Measurements from ENCODE around the gene TRAF6.
"Not testable (repeated sequence)": the region's sequence is repeated elsewhere in the genome, so short reads cannot be mapped to it uniquely, and the experiment has no call there.

The TRAF6 gene

DNA sequence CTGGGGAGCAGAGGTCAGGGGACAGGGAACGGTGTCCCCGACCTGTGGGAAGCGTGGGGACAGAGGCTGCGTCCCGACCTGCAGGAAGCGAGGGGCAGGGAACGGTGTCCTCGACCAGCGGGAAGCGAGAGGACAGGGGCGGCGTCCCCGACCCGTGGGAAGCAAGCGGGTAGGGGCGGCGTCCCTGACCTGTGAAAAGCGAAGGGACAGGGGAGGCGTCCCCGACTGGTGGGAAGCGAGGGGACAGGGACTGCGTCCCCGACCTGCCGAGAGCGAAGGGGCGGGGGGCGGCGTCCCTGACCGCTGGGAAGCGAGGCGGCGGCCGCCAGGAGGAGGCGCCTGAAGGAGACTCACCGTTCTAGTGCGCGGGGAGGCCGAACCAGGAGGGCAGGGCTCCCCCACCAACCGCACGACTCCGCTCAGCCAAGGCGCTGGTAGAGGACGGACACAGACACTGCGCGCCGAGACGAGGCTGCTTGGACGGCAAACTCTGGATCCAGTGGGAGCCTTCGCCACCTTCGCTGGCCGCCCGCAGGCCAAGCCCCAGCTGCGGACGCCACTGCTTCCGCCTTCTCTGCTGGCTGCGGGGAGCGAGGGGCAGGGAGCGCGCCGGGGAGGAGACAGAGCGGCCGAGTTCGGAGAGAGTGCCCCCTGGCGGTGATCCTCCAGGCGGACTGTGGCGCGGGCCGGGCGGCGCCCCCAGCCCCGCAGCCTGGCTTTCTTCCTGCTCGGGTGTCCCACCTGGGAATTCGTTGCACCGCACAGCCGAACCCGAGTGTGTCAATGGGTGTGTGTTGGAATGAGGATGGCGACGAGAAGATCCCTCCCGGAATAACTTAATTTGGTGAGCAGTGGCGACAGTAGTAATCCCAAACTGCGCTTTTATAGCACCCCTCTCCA lies at the start of gene TRAF6:
Gene TRAF6, minus strand, starts transcription at position 579 of the 900 bp plus-strand sequence. CDS start 8,757 bp downstream, outside the sequence.
- peak; percentile 45 to 77 for DNase-seq

DNA sequence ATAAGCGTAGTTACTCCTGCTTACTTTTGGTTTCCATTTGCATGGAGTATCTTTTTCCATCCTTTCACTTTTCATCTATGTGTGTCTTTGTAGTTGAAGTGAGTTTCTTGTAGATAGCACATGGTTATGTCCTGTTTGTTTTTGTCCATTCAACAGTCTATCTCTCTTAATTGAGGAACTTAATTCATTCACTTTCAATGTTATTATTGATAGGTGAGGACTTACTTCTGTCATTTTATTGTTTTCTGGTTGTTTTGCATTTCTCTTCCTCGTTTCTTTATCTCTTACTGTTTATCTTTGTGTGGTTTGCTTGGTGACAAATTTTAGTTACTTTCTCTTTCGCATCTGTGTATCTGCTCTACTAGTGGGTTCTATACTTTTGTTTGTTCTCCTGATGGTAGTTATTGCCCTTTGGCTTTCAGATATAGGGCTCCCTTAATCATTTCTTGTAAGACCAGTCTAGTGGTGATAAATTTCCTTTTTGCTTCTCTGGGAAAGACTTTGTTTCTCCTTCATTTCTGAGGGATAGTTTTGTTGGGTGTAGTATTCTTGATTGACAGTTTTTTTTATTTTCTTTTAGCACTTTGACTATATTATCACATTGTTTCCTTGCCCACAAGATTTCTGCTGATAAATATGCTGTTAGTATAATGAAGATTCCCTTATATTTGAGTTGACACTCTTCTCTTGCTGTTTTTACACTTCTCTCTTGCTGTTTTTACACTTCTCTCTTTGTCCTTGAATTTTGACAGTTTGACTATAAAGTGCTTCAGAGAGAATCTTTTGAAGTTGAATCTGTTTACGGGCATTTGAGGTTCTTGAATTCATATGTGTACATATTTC lies 48.7 kb upstream of the TRAF6 start:
- DNase-seq, result no peak

GRCh38 chr11:36557991-36558390 lies 47.9 kb upstream of the TRAF6 start:
- no peak for DNase-seq

DNA sequence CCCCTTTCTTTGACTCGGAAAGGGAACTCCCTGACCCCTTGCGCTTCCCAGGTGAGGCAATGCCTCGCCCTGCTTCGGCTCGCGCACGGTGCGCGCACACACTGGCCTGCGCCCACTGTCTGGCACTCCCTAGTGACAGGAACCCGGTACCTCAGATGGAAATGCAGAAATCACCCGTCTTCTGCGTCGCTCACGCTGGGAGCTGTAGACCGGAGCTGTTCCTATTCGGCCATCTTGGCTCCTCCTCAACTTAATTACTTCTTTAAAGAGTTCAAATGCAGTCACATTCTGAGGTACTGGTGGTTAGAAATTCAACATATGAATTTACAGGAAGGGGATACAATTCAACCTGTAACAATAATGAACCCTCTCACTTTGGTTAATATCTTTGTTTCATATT lies 47.3 kb upstream of the TRAF6 start:
- not testable (repeated sequence) for DNase-seq

DNA sequence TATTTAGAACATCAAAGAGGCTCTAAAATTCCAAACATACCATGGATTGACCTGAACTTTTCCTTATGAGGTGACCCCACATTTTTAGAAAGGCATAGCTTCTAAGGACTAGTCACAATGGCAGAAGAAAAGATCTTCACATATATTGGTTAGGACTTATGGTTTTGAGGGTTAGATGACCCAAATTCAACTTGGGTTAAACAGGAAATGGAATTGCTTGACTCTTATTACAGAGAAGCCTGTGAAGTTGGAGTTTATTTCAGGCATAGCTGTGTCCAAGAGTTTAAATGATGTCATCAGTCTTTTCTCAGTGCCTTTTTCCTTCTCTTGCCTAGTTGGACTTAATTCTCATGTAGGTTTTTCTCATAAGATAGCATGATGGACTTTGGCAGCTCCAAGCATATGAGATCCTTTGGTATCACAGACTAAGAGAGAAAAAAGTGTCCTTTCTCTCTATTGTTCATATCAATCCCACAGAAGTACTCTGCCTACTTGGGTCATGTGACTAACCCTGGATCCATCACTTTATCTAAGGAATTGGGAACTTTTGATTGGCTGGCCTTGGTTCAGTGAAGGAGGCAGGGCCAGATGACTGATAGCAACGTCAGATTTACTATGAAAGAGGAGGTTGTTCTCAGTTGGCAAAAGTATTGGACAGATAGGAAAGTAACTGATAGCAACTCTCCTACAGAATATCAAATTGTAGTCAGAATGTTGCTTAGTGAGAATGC lies 40.5 kb upstream of the TRAF6 start:
- no peak for DNase-seq

GRCh38 chr11:36540998-36541397 lies 30.9 kb upstream of the TRAF6 start:
- peak in 1 of 2 experiments; percentile 6 for DNase-seq

DNA sequence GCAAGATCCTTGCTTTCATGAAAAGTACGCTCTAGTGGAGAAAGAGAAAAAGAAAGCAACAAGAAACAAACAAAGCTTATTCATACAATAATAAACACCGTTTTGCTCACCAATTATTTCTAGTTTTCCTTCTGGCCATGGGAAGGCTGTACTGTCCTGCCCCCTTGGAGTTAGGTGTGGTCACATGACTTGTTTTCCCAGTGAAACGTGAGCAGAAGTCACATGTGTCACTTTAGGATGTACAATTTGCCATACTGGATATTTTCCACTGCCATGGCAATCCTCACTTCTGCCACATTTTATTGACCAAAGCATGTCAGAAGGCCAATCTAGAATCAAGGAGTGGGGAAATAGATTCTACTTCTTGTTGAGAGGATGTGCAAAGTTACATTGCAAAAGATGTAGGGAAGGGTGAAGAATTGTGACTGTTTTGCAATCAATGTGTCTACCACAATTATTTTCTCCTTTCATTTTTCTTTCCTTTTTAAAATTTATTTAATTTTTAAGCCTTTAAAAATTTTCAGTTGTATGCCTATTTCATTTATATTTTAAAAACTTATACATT lies 24.3 kb upstream of the TRAF6 start:
- no peak for DNase-seq

DNA sequence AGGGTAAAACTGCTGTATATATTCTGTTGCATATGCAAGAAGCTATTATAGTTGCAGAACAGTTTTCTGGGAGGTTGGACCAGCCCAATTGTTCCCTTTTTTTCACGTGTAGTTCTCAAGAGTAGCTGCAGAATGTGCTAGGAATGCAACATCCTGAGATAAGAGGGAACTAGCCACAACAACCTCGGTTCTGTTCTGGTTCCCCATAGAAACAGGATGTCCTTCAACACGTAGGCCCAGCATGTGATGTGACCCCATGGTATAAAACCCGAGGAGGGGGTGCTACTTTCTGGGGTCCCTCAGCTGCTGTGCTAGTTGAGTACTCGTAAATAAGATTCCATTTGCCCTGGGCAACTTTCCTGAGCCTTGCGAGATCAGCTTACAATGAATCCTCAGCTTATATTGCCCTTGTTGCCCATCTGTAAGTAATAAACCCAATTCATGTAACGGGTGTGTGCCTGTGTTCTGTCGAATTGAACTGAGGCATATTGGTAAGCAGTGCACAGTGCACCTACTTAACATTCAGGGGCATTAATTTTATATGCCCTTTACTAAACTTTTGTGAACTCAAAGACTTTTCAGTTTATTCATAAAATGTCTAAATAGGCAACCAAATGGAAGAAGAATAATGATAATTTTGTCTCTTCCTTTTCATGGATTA lies 23.0 kb upstream of the TRAF6 start:
- DNase-seq, result no peak

DNA sequence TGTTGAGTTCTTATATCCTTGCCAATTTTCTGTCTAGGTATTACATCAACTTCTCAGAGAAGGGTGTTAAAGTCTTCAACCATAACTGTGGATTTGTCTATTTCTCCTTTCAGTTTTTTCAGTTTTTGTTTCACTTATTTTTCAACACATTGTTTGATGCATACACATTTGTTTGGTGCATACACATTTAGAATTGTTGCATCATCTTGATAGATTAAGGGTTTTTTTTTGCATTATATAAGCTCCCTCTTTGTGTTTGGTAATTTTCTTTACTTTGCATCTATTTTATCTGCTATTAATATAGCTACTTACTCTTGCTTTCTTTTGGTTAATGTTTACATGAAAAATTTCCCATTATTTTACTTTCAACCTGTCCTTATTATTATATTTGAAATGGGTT lies 20.8 kb upstream of the TRAF6 start:
- DNase-seq, result no peak

DNA sequence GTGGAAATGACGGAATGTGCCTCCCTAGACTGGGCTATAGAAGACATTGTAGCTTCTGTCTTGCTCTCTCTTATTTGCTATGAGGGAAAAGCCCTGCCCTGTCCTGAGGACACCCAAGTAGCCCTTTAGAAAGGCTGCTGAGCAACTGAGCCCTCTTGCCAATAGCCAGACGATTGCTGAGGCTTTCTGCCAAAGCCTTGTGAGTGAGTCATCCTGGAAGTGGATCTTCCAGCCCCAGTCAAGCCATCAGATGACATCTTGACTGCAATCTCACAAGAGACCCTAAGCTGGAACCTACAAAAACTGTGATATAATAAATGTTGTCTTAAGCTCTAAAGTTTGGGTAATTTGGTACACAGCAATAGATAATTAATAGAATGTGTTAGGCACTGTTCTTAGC lies 3.9 kb upstream of the TRAF6 start:
- DNase-seq, result no peak

- DNase-seq, result no peak
Measured at GRCh38 chr11:36512016-36512415, 1.9 kb upstream of the TRAF6 start.

DNA sequence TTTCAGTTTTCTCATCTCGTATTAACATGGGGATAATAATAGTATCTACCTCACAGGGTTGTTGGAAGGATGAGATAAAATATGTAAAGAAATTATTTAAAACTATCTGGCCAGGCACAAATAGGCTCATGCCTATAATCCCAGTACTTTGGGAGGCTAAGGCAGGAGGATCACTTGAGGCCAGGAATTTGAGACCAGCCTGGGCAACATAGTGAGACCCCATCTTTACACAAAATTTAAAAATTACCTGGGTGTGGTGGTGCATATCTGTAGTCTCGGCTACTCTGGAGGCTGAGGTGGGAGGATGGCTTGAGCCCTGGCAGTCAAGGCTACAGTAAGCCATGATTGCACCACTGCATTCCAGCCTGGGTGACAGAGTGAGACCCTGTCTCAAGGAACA lies 990 bp upstream of the TRAF6 start:
- not testable (repeated sequence) for DNase-seq

GRCh38 chr11:36510594-36510942 lies 496 bp upstream of the TRAF6 start:
- no peak for DNase-seq

DNA sequence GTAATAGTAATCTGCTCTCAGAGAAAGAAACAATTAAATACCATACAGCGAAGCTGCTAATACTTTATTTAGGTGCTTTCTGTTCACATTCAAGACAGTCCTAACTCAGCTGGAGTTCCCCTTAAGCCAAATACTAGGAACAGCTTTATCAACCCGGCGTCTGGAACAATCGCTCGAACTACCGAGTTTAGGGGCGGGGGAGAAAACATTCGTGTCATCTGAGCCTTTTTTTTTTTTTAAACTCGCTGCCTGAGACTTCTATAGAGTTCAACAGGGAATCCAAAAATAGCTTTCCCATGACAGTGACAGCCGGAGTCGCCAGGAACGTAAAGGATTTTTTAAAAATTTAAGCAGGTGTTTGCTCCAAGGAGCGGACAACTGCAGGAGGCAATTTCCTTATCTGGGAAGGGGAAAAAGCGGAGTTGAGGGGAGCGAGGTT lies 852 bp downstream of the TRAF6 start:
- DNase-seq, result no peak

- no peak for DNase-seq
Measured at GRCh38 chr11:36508743-36509142, 1.3 kb downstream of the TRAF6 start.

GRCh38 chr11:36507824-36508489 lies 2.1 kb downstream of the TRAF6 start:
- no peak for DNase-seq

- no peak for DNase-seq
Measured at GRCh38 chr11:36501236-36501635, 8.8 kb downstream of the TRAF6 start.

DNA sequence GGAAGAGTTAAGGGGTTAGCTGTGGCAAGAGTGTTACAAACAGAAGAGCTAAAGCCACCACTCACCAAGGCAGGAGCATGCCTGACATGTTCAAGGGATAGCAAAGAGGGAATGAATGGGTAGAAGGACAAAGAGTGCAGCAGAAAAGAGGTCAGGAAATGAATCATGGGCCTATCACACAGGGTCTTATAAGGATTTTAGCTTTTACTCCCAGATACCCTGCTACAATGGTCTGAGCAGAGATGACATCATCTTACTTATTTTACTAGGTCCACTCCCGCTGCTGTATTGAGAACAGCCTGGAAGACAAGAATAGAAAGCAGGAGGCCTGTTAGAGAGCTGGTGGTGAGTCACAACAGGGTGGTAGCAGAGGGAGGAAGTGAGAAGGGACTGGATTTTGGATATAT lies 9.8 kb downstream of the TRAF6 start:
- DNase-seq, result peak; percentile 35 to 37

DNA sequence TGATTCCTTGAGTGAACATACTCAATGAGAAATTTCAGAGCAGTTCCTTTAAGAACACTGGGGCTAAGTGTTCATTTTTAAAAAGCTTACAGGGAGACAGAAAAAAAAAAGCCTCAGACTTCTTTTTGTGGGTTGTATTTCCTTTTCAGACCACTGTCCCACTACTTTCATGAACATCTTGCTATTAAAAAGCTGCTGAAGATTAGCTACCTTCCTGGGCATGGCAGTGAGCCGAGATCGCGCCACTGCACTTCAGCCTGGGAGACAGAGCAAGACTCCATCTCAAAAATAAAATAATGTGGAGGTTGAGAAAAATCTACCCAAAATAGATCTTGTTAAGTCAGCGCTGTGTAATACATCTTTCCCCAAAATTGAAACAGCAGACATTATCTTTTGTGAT lies 10.8 kb downstream of the TRAF6 start:
- DNase-seq, result no peak

DNA sequence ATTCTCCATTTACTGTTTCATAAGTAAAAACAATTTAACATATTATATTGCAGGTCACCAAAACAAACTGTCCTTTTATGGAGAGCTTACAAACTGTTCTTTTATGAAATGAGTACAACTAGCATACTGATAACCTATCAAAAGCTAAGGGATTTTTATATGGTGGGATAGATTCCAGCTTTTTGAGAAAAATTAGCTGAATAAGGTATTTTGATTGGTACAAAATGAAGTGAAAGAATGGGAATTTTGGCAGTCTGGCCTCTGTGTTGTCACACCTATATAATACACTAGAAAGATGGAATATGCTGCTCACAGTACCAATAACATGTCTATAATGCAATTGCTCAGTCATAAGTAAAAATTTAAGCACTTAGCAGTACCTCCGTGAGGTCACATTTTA lies 11.4 kb downstream of the TRAF6 start:
- DNase-seq, result no peak

GRCh38 chr11:36493332-36493731 lies 16.7 kb downstream of the TRAF6 start:
- DNase-seq, result no peak

Measured in SW 1271 (cell line).